ENCODE measurements around the gene GSTM2. TPM values are rescaled to one million over a fixed set of nuclear protein-coding genes. Genes with fewer than 3 reads are reported as not detected.

GSTM2 gene
- total and polyA plus RNA-seq, 2 donors (not counting 3 experiments of a cell fraction or from before 2014, with no cell fraction given) = 21.5 to 23.6 TPM

DNA sequence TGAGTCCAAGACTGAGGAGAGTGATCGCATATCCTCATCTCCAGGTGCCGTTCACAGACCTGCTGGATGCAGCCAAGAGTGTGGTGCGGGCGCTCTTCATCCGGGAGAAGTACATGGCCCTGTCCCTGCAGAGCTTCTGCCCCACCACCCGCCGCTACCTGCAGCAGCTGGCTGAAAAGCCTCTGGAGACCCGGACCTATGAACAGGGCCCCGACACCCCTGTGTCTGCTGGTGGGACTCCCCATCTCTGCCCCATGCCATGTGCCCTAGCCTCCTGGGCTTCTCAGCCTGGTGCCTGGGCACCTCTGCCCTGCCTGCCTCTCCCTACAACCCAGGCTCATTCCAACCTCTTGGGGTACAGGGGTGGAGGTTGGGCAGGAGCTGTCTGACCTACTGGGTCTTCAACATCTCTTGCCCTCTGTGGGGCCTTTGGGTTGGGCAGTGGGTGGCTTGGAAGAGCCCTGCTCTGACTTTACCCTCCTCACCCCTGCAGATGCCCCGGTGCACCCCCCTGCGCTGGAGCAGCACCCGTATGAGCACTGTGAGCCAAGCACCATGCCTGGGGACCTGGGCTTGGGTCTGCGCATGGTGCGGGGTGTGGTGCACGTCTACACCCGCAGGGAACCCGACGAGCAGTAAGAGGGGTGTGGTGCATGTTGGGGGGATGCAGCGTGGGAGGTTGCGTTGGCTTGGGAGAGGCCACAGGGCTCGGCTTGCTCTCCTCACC is 41.0 kb upstream of the GSTM2 start:
- H3K9me1 ChIP-seq (replicated peaks; ENCODE audit: control insufficient read depth, extremely low read depth, insufficient read depth, low read length) = no peaks in the 10 kb centered on the region
- no peak for DNase-seq (ENCODE audit: low read depth, low spot score)
- H3K9ac ChIP-seq (replicated peaks; ENCODE audit: extremely low read depth, insufficient read depth, low read length) = no peak overlapping the region
- H2AFZ ChIP-seq (ENCODE audit: low read depth, low read length) = no peak overlapping the region
- no peak for FAIRE-seq
- intact Hi-C loops (cut with micrococcal nuclease) (no loop called here), dilution Hi-C loops (cut with MboI; ENCODE audit: extremely low pct_ligation_motif_present, low sequenced_read_pairs) (no loop called here)
- BruUV-seq (replicated peaks) = no TSS peak
- H3K4me2 ChIP-seq (ENCODE audit: insufficient read depth, low read length) = no peak overlapping the region
- ChIA-PET CTCF (interaction anchor here (1.8 to 15.2 kb wide), 4 partner anchors 10 to 82 kb away, joined by 4 to 565 read pairs (median 37); partner anchors contain the start of gene GNAI3), POLR2A (interaction anchor here (1.2 kb wide), 1 partner anchor 78 kb away, joined by 4 read pairs; the partner anchor contains the start of gene GNAI3)
- no peak for TF ChIP-seq MYC (IDR thresholded peaks at IDR 0.05; ENCODE audit: low read depth, low read length)
- no peaks in the 10 kb centered on the region for H3K9me3 ChIP-seq (replicated peaks; ENCODE audit: control insufficient read depth, insufficient read depth, low read length)
- H4K20me1 ChIP-seq (replicated peaks; ENCODE audit: control insufficient read depth, extremely low read depth, insufficient read depth, low read length) = no peaks in the 10 kb centered on the region
- peaks cover 3% of the 10 kb centered on the region for H3K4me1 ChIP-seq (ENCODE audit: control insufficient read depth, extremely low read depth, insufficient read depth, low read length)
- H3K27me3 ChIP-seq (ENCODE audit: control insufficient read depth in 2 of 2, insufficient read depth in 2 of 2, low read length in 2 of 2) = no peaks in the 10 kb centered on the region
- peaks cover 9 to 45% of the 10 kb centered on the region in 2 experiments for H3K36me3 ChIP-seq (ENCODE audit: control insufficient read depth in 2 of 2, extremely low read depth in 1 of 2, insufficient read depth in 2 of 2, low read length in 2 of 2)
- no peak overlapping the region for H3K4me3 ChIP-seq (replicated peaks in 1 of 3; ENCODE audit: insufficient read depth in 1 of 3, low read depth in 1 of 3, low read length in 3 of 3)
- H3K79me2 ChIP-seq (ENCODE audit: control insufficient read depth, insufficient read depth, low read length) = peaks cover 34% of the 10 kb centered on the region
- H3K27ac ChIP-seq (ENCODE audit: insufficient read depth, low read depth, low read length) = no peak overlapping the region

DNA sequence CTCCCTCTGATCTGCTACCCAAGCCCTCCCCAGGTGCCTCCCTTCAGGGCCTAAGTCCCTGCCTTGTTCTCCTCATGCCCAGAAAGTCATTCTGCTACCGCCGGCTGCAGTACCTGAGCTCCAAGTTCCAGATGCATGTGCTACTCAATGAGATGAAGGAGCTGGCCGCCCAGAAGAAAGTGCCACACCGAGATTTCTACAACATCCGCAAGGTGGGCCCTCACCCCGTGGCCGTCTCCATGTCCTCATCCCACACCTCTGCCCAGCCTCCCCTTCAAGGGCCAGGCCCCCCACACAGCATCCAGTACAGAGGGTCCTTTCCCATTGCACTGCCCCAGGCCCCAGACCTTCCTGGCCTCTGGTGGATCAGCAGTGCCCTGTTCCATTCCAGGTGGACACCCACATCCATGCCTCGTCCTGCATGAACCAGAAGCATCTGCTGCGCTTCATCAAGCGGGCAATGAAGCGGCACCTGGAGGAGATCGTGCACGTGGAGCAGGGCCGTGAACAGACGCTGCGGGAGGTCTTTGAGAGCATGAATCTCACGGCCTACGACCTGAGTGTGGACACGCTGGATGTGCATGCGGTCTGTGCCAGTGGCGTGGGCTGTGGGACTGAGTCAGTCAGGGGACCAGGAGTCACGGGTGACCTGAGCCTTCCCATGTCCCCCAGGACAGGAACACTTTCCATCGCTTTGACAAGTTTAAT is 40.0 kb upstream of the GSTM2 start:
- H4K20me1 ChIP-seq (replicated peaks; ENCODE audit: control insufficient read depth, extremely low read depth, insufficient read depth, low read length) = no peaks in the 10 kb centered on the region
- peaks cover 24% of the 10 kb centered on the region for H3K79me2 ChIP-seq (ENCODE audit: control insufficient read depth, insufficient read depth, low read length)
- H3K9ac ChIP-seq (replicated peaks; ENCODE audit: extremely low read depth, insufficient read depth, low read length) = no peak overlapping the region
- no peaks in the 10 kb centered on the region for H3K9me1 ChIP-seq (replicated peaks; ENCODE audit: control insufficient read depth, extremely low read depth, insufficient read depth, low read length)
- BruUV-seq (replicated peaks) = TSS peak; percentile 8
- H3K4me3 ChIP-seq (replicated peaks in 1 of 3; ENCODE audit: insufficient read depth in 1 of 3, low read depth in 1 of 3, low read length in 3 of 3) = no peak overlapping the region
- H3K27me3 ChIP-seq (ENCODE audit: control insufficient read depth in 2 of 2, insufficient read depth in 2 of 2, low read length in 2 of 2) = no peaks in the 10 kb centered on the region
- no peaks in the 10 kb centered on the region for H3K4me1 ChIP-seq (ENCODE audit: control insufficient read depth, extremely low read depth, insufficient read depth, low read length)
- TF ChIP-seq, protein P1, sequence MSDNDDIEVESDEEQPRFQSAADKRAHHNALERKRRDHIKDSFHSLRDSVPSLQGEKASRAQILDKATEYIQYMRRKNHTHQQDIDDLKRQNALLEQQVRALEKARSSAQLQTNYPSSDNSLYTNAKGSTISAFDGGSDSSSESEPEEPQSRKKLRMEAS (IDR thresholded peaks at IDR 0.05; ENCODE audit: insufficient read depth, insufficient read length) = no peak
- TF ChIP-seq GATA2 (IDR thresholded peaks at IDR 0.05; ENCODE audit: insufficient read depth, insufficient read length, low read depth, low read length) (no peak), POLR2A (IDR thresholded peaks at IDR 0.05; ENCODE audit: low read depth, low read length) (no peak)
- no peaks in the 10 kb centered on the region for H3K9me3 ChIP-seq (replicated peaks; ENCODE audit: control insufficient read depth, insufficient read depth, low read length)
- no peak overlapping the region for H3K27ac ChIP-seq (ENCODE audit: insufficient read depth, low read depth, low read length)
- DNase-seq (ENCODE audit: low read depth, low spot score) (no peak), FAIRE-seq (no peak)
- POLR2A ChIA-PET = interaction anchor here (1.0 to 1.2 kb wide), 2 partner anchors 79 to 357 kb away, joined by 3 to 4 read pairs; partner anchors contain the start of genes AHCYL1 and GNAI3
- H3K36me3 ChIP-seq (ENCODE audit: control insufficient read depth in 2 of 2, extremely low read depth in 1 of 2, insufficient read depth in 2 of 2, low read length in 2 of 2) = peaks cover 9 to 47% of the 10 kb centered on the region in 2 experiments
- H2AFZ ChIP-seq (ENCODE audit: low read depth, low read length) = no peak overlapping the region
- CTCF ChIA-PET = interaction anchor here (1.2 to 15.2 kb wide), 5 partner anchors 11 to 83 kb away, joined by 3 to 565 read pairs (median 61); partner anchors contain the start of gene GNAI3
- no peak overlapping the region for H3K4me2 ChIP-seq (ENCODE audit: insufficient read depth, low read length)
- intact Hi-C loops (cut with micrococcal nuclease) (no loop called here), dilution Hi-C loops (cut with MboI; ENCODE audit: extremely low pct_ligation_motif_present, low sequenced_read_pairs) (no loop called here)
